ENCODE data around the gene DNAJC3.

DNAJC3 gene

GRCh38 chr13:95791084-95791722, 114.3 kb downstream of the DNAJC3 start:
- DNase-seq (ENCODE audit: low read depth), result no peak
- no peak for TF ChIP-seq CTCF (conservative IDR thresholded peaks at IDR 0.05; ENCODE audit: low read depth, low read length)

GRCh38 chr13:95793018-95793555, 116.1 kb downstream of the DNAJC3 start:
- TF ChIP-seq CTCF (conservative IDR thresholded peaks at IDR 0.05; ENCODE audit: low read depth, low read length), result no peak
- H3K4me3 ChIP-seq (ENCODE audit: low read length), result no peak overlapping the region
- DNase-seq (ENCODE audit: low read depth), result no peak

More at GRCh38 chr13:95791084-95791722, 114.3 kb downstream of the DNAJC3 start:
- H3K4me3 ChIP-seq (ENCODE audit: low read length), result no peak overlapping the region

GRCh38 chr13:95793781-95794180, 116.8 kb downstream of the DNAJC3 start:
- no peak for DNase-seq (ENCODE audit: low read depth)
- TF ChIP-seq CTCF (conservative IDR thresholded peaks at IDR 0.05; ENCODE audit: low read depth, low read length), result no peak
- H3K4me3 ChIP-seq (ENCODE audit: low read length), result no peak overlapping the region

GRCh38 chr13:95797016-95797415, 120.1 kb downstream of the DNAJC3 start:
- no peak for DNase-seq (ENCODE audit: low read depth)
- TF ChIP-seq CTCF (conservative IDR thresholded peaks at IDR 0.05; ENCODE audit: low read depth, low read length), result no peak
- no peak overlapping the region for H3K4me3 ChIP-seq (ENCODE audit: low read length)

- TF ChIP-seq CTCF (conservative IDR thresholded peaks at IDR 0.05; ENCODE audit: low read depth, low read length), result no peak
- no peak overlapping the region for H3K4me3 ChIP-seq (ENCODE audit: low read length)
- DNase-seq (ENCODE audit: low read depth), result no peak
These were observed 123.5 kb downstream of the DNAJC3 start for GRCh38 chr13:95800436-95800835.

- no peak for DNase-seq (ENCODE audit: low read depth)
- TF ChIP-seq CTCF (conservative IDR thresholded peaks at IDR 0.05; ENCODE audit: low read depth, low read length), result no peak
- H3K4me3 ChIP-seq (ENCODE audit: low read length), result no peak overlapping the region
These were observed 124.9 kb downstream of the DNAJC3 start for GRCh38 chr13:95801825-95802224.

- no peak for TF ChIP-seq CTCF (conservative IDR thresholded peaks at IDR 0.05; ENCODE audit: low read depth, low read length)
- H3K4me3 ChIP-seq (ENCODE audit: low read length), result no peak overlapping the region
- no peak for DNase-seq (ENCODE audit: low read depth)
These were observed 129.0 kb downstream of the DNAJC3 start for GRCh38 chr13:95805921-95806320.

Measured in retinal pigment epithelial cell (primary cell).